Fibroblast of the aortic adventitia (primary cell): Measurements from ENCODE around the gene CUL9. TPM values are rescaled to one million over a fixed set of nuclear protein-coding genes. Genes with fewer than 3 reads are reported as not detected.

Experiments
- DNase-seq: peaks from one replicate; pipeline ENCODE4 v3.0.0-alpha.2; 2010; ENCODE audit warnings: low read depth
- H3K4me3 ChIP-seq: 2 replicates; pipeline ENCODE4 v1.5.1; 2011; ENCODE audit warnings: low read depth, mild to moderate bottlenecking, control low read depth, low read length, moderate library complexity
- total RNA-seq: library from RNA; depleted of rRNA; stranded (reverse); fragments of >200 nt; gene quantifications from 2 replicates; pipeline ENCODE4 v1.2.3, GENCODE V29; 2012; ENCODE audit warnings: low replicate concordance
- TF ChIP-seq, protein P1 (sequence below): IDR thresholded peaks from 2 replicates; pipeline ENCODE4 v1.5.1; 2011; ENCODE audit warnings: mild to moderate bottlenecking, low read length, control low read depth, inconsistent platforms; ENCODE audit not compliant: insufficient read depth

Gene CUL9
- total RNA-seq, 1 donor = 28.7 TPM

DNA sequence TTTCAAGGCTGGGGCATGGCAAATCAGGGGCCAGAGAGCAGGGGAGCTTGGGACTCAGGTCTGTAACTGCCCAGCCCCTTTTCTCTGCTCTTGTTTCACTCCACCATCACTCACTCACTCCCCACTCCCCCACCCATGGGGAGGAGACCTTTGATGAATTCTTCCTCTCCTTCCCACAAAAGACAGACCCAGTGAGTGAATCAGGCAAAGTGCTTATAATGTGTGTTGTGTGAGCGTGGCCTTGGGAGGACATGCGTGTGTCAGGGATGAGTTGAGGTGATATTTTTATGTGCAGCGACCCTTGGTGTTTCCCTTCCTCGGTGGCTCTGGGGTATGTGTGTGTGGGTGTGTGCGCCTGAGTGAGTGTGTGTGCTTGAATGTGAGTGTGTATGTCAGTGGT lies 1.0 kb upstream of the CUL9 start:
- H3K4me3 ChIP-seq = no peak overlapping the region
- TF ChIP-seq, protein P1, sequence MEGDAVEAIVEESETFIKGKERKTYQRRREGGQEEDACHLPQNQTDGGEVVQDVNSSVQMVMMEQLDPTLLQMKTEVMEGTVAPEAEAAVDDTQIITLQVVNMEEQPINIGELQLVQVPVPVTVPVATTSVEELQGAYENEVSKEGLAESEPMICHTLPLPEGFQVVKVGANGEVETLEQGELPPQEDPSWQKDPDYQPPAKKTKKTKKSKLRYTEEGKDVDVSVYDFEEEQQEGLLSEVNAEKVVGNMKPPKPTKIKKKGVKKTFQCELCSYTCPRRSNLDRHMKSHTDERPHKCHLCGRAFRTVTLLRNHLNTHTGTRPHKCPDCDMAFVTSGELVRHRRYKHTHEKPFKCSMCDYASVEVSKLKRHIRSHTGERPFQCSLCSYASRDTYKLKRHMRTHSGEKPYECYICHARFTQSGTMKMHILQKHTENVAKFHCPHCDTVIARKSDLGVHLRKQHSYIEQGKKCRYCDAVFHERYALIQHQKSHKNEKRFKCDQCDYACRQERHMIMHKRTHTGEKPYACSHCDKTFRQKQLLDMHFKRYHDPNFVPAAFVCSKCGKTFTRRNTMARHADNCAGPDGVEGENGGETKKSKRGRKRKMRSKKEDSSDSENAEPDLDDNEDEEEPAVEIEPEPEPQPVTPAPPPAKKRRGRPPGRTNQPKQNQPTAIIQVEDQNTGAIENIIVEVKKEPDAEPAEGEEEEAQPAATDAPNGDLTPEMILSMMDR = no peak
- no peak for DNase-seq

DNA sequence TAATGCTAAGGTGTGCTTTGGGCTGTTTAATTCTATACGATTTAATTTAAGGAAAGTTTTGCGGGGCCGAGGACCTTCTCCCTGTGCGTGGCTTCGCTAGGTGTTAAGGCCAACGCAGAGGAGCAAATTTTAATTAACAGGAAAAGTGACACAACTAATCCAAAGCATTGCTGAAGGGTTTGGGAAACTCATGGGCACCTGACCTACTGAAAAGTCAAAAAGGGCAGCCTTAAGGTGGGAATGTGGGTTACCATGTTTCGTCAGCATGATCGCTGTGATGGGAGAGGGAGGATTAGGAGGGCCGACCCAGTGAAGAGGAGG lies 415 bp upstream of the CUL9 start:
- no peak for DNase-seq
- peak overlapping the region; percentile 90 for H3K4me3 ChIP-seq
- TF ChIP-seq, protein P1 = no peak

DNA sequence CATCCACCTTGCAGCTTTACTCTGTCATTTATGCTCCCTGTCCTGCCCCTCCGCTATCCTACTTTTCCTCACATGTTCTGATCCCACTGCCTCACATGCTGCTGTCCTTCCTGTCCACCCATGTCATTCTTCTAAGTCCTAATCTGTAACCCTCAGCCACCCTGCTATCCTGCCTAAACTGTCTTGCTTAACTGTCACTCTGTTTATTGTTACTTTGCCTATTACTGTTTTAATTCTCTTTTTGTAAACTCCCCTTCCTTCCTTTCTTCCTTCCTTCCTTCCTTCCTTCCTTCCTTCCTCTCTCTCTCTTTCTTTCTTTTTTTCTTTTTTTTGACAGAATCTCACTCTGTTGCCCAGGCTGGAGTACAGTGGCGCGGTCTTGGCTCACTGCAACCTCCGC lies 1.4 kb downstream of the CUL9 start:
- TF ChIP-seq, protein P1 = no peak
- H3K4me3 ChIP-seq = peak overlapping the region; percentile 90
- DNase-seq = no peak

DNA sequence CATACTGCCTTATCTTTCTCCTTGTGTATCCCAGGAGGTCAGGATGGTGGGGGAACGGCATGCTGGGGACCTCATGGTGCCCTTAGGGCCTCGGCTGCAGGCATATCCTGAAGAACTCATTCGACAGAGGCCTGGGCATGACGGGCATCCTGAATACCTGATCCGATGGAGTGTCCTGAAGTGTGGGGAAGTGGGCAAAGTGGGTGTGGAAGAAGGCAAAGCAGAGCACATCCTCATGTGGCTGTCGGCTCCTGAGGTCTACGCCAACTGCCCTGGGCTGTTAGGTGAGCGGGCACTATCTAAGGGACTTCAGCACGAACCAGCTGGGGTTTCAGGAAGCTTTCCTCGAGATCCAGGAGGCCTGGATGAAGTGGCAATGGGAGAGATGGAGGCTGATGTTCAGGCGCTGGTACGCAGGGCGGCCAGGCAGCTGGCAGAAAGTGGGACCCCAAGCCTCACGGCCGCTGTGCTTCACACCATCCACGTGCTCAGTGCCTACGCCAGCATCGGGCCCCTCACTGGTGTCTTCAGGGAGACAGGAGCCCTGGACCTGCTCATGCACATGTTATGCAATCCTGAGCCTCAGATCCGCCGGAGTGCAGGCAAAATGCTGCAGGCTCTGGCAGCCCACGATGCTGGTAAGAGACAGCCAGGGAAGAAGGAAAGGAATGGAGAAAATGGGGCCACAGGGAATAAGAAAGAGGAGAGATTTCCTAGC lies 2.4 kb downstream of the CUL9 start:
- TF ChIP-seq, protein P1 = no peak
- no peak for DNase-seq
- no peak overlapping the region for H3K4me3 ChIP-seq

DNA sequence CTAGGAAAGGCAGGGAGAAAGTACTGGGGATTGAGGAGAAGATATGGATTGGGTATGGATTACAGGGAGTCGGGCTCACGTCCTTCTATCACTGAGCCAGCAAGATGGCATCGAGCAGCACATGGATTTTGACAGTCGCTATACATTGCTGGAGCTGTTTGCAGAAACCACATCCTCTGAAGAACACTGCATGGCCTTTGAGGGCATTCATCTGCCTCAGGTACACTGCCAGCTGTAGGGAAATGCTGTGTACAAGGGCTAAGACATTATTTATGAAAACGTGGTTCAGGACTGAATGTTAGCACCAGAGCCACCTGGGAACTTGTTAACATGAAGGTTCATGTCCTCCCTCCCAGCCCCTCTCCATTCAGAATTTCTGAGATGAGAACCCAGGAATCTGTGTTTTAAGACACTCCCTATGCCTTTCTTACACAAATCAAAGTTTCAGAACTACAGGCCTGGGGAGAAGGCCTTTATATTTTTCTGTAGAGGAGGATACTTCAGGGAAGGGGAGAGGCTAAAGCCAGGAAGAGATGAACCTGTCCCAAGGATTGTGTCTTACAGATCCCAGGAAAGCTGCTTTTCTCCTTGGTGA lies 3.5 kb downstream of the CUL9 start:
- H3K4me3 ChIP-seq = no peak overlapping the region
- TF ChIP-seq, protein P1 = no peak
- no peak for DNase-seq

DNA sequence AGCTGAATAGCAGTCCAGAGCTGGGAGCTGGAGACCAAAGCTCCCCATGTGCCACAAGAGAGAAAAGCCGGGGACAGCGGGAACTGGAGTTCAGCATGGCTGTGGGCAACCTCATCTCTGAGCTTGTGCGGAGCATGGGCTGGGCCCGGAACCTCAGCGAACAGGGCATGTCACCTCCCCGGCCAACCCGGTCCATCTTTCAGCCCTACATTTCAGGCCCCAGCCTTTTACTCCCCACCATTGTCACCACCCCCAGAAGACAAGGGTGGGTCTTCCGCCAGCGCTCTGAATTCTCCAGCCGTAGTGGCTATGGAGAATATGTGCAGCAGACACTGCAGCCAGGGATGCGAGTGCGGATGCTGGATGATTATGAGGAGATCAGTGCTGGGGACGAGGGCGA lies 4.0 kb downstream of the CUL9 start:
- DNase-seq = no peak
- no peak overlapping the region for H3K4me3 ChIP-seq
- TF ChIP-seq, protein P1 = no peak

DNA sequence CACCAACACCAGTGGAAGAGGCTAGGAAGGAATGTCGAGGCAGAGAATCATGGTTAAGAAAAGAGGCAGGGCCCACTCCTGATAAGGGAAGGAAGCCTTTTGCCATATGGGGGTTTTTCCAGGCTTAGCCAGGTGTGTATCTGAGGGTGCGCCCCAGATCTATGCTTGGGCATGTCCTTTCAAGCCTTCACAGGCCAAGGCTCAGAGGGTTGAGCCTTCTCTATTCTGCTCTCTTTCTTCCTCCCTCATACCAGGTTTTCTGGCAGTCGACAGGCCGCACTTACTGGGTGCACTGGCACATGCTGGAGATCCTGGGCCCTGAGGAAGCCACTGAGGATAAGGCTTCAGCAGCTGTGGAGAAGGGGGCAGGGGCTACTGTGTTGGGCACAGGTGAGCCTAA lies 4.7 kb downstream of the CUL9 start:
- TF ChIP-seq, protein P1 = no peak
- no peak overlapping the region for H3K4me3 ChIP-seq
- DNase-seq = no peak
